Stimulated activated CD4-positive, alpha-beta T cell treated with anti-CD3 and anti-CD28 coated beads, Interleukin-15, amount 100 ng/mL, for 1 hour (primary cell): Measurements from ENCODE around the gene SLC23A1.
"Not testable (repeated sequence)": the region's sequence is repeated elsewhere in the genome, so short reads cannot be mapped to it uniquely, and the experiment has no call there.

Source experiments
- DNase-seq, 2 donors: peaks; one replicate each; pipeline ENCODE4 v3.0.0-alpha.2; 2020; ENCODE audit warnings: low read depth in 1 of 2, low spot score in 1 of 2

SLC23A1 gene

GRCh38 chr5:139383275-139383992 is at the start of gene SLC23A1:
Gene SLC23A1, minus strand, starts transcription at chr5:139383297. Its CDS starts 44 bp downstream, at chr5:139383253.
- DNase-seq: no peak

GRCh38 chr5:139431706-139432105 is 48.6 kb upstream of the SLC23A1 start:
- no peak for DNase-seq

- DNase-seq: no peak
These were observed 46.9 kb upstream of the SLC23A1 start for GRCh38 chr5:139430015-139430414.

- DNase-seq: no peak
These were observed 43.2 kb upstream of the SLC23A1 start for GRCh38 chr5:139426203-139426885.

- no peak for DNase-seq
These were observed 42.4 kb upstream of the SLC23A1 start for GRCh38 chr5:139425497-139425896.

GRCh38 chr5:139422307-139422893 is 39.3 kb upstream of the SLC23A1 start:
- DNase-seq: no peak

GRCh38 chr5:139419226-139420192 is 36.4 kb upstream of the SLC23A1 start:
- DNase-seq: no peak

GRCh38 chr5:139418793-139419192 is 35.7 kb upstream of the SLC23A1 start:
- DNase-seq: no peak

- no peak for DNase-seq
These were observed 34.1 kb upstream of the SLC23A1 start for GRCh38 chr5:139417214-139417613.

- DNase-seq: no peak
These were observed 33.6 kb upstream of the SLC23A1 start for GRCh38 chr5:139416651-139417050.

- no peak for DNase-seq
These were observed 32.8 kb upstream of the SLC23A1 start for GRCh38 chr5:139415869-139416268.

GRCh38 chr5:139415221-139415861 is 32.2 kb upstream of the SLC23A1 start:
- DNase-seq: no peak

- no peak for DNase-seq
These were observed 31.6 kb upstream of the SLC23A1 start for GRCh38 chr5:139414581-139415130.

GRCh38 chr5:139413963-139414362 is 30.9 kb upstream of the SLC23A1 start:
- no peak for DNase-seq

- DNase-seq: no peak
These were observed 30.1 kb upstream of the SLC23A1 start for GRCh38 chr5:139413153-139413552.

GRCh38 chr5:139410993-139411828 is 28.1 kb upstream of the SLC23A1 start:
- DNase-seq: no peak

- DNase-seq: no peak
These were observed 27.3 kb upstream of the SLC23A1 start for GRCh38 chr5:139410121-139410992.

- not testable (repeated sequence) for DNase-seq
These were observed 26.0 kb upstream of the SLC23A1 start for GRCh38 chr5:139409116-139409515.
